Left renal cortex interstitium (tissue), 4 donors: ENCODE results near the gene PCDH15. TPM values are rescaled to one million over a fixed set of nuclear protein-coding genes. Genes with fewer than 3 reads are reported as not detected.

Experiments used
- DNase-seq, 4 donors: peaks; one replicate each; pipeline ENCODE4 v3.0.0-alpha.2; 2013; ENCODE audit warnings: low read depth in 4 of 4, low spot score in 2 of 4, missing footprints in 1 of 4
- polyA plus RNA-seq, 4 donors: library from polyadenylated mRNA; unstranded; fragments of 120-200 nt; gene quantifications; one replicate each; pipeline ENCODE4 v1.2.1, GENCODE V29; 2013; ENCODE audit not compliant: insufficient read length in 4 of 4

Gene PCDH15
- polyA plus RNA-seq, 4 donors, result 5.9 to 13.4 (median 8.0) TPM

DNA sequence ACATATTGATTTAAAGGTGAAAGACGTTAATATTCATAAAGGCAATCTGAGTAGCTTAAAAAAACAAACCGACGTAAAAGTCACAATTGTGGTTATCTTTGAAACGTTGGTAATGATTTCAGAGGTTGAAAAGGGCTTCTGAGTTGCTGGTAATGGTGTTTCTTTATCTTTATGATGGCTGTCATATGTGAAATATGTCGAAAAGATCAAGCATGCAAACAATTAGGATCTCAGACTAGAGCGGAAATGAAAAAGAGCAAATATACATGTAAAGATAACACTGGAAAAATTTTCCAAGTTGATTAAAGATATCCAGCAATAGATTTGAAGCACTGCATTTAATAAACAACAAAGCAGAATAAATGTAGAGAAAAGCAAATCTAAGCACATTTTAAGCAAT lies 1030.1 kb downstream of the PCDH15 start:
- DNase-seq, result no peak

DNA sequence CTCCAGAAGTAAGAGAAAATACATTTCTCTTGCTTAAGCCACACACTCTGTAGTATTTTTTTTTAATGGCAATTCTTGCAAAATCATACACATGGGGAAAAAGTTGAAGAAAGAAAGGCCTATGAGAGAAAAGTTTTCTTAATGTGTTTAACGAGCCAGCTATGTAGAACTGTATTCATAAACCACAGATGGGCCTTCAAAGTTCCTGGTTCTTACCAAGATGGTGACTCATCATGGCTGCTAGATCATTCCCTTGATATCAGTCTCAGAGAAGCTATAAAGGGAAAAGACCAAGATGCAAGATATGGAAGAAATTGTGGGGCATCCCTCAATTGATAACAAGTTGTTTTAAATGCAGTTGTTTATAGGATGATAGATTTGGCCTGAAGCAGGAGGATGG lies 1035.7 kb downstream of the PCDH15 start:
- no peak for DNase-seq

DNA sequence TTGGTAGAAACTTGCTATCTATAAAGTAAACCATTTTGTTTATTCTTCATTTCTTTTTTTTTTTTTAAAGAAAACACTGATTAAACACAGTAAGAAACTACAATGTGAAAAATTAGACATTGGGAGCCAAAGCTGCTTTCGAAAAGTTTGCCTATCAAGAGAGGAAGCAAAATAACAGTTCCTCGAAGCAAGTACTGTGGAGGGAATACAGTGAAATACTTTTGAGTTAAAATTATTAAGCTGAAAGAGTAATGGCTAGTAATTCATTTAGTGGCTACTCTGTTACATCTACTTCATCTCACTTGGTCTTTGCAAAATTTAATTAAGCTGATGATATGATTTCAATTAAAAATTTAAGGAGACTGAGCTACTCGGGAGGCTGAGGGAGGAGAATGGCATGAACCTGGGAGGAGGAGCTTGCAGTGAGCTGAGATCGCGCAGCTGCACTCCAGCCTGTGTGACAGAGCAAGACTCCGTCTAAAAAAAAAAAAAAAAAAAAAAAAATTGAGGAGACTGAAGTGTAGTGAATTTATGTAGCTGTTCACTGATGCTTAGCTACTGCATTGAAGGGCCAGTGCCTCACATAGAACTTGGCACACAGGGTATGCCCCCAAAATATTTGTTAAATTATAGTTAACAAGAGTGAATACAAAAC lies 1046.3 kb downstream of the PCDH15 start:
- DNase-seq, result no peak
